RWPE1 (cell line): ENCODE data around the gene SOCS3.

Experiments used
- CTCF ChIA-PET: fragments of 350-600 bp; sonication (Branson Sonifier 250); formaldehyde crosslinking; extraction: SDS; loops from one replicate; lab custom pipeline; 2021; lab: Yijun Ruan, JAX
- POLR2A ChIA-PET: fragments of 400-600 bp; formaldehyde crosslinking; extraction: SDS; loops from one replicate; lab custom pipeline; 2020; ENCODE audit warnings: antibody characterized with exemption; ENCODE audit not compliant: low non-redundant PET; lab: Yijun Ruan, JAX
- DNase-seq: peaks from one replicate; pipeline ENCODE4 v3.0.0; 2012; ENCODE audit warnings: low spot score
- H3K27ac ChIP-seq: fragments of 450-650 bp; 2 replicates; pipeline ENCODE4 v1.5.1; 2017
- CTCF ChIP-seq: fragments of 450-650 bp; conservative IDR thresholded peaks from 2 replicates; pipeline ENCODE4 v1.5.1; 2017; ENCODE audit warnings: low read depth, mild to moderate bottlenecking

Gene SOCS3

DNA sequence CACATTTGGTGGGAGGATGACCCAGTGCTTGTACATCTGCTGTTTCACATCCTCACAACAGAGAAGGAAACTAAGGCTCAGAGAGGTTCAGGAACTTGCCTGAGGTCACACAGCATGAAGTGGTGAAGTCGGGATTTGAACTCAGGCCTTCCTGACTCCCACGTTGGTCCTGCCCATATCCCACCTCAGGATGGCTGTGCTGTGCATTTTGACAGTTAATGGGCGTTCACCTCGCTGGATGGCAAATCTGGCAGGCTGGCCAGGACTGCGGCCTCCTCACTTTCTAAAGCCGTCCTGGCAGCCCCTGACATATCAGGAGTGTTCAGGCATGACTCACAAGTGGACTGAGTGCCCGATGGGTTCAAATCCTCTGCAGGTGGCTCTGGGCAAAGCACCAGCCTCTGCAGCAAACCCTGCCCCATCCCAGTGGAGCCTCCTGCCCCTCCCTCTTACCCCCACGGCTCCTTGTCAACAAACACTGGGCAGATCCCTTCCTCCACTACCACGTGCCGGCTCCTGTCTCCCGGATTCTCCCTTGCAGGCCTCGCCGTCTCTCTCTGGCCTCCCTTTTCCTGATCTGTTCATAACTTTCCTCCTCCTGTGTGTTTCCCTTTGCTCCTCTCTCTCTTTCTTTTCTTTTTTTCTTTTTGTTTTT lies 29.2 kb downstream of the SOCS3 start:
- CTCF ChIA-PET, result no interaction called here
- POLR2A ChIA-PET, result no interaction called here
- TF ChIP-seq CTCF, result no peak
- H3K27ac ChIP-seq, result peak overlapping the region; percentile 84
- no peak for DNase-seq

DNA sequence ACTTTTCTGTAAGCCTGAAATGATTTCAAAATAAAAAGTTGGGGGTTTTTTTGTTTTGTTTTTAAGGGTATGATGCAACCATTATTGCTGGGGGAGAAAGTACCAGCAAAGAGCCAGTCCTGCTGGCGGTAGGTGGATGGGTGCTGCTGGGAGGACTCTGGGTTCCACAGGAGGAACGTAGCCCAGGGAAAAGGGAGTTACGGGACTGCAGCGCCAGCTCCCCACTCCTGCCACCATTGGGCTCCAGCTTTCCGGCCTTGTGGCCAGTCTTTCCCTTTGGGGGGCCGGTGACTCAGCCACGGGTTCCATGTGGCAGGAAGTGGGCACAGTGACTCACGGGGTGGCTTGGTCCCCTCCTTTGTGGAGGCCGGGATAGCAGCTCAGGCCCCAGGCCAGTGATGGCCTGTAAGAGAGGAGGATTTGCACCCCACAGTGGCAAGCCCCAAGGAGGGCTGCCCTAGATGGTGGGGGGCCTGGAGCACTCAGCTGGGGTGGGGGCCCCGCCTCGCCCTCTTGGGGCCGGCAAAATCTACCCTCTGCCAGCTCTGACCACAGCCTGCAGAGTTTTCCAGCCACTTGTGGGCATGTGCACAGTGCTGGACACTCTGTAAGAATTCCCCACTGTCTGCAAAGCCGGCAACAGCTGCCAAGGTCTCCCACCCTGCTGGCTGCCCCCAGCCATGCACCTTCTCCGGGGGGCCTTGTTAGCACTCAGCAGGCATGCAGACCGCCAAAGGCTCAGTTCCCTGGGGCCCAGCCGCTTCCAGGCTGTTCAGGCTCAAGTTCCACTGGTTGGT lies 30.4 kb downstream of the SOCS3 start:
- TF ChIP-seq CTCF, result no peak
- ChIA-PET POLR2A (no interaction called here), CTCF (interaction anchor here (0.5 to 1.0 kb wide), 3 partner anchors 20 to 48 kb away, joined by 3 to 4 read pairs (median 3); no protein-coding TSS in a partner anchor)
- no peak for DNase-seq
- peak overlapping the region; percentile 84 for H3K27ac ChIP-seq

DNA sequence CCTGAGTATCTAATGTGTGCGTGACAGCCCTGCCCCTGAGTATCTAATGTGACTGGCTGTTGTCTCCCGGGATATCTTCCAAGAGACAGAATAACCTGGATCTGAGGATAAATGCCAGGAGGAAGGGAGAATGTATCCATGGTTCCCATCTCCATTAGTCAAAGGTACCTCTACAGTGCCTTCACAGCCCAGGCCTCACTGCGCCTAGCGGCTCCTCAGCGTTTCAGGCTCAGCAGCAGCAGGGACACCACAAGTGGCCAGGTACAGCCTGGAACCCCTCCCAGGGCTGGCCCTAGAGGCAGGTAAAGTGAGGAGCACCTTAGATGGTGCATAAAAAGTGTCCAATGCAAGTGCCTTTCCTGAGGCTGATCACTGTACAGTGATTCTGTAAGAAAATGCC lies 32.0 kb downstream of the SOCS3 start:
- POLR2A ChIA-PET, result no interaction called here
- DNase-seq, result no peak
- peak overlapping the region; percentile 84 for H3K27ac ChIP-seq
- TF ChIP-seq CTCF, result no peak
- CTCF ChIA-PET, result interaction anchor here (0.7 to 0.8 kb wide), 2 partner anchors 33 to 124 kb away, joined by 3 read pairs; no protein-coding TSS in a partner anchor

DNA sequence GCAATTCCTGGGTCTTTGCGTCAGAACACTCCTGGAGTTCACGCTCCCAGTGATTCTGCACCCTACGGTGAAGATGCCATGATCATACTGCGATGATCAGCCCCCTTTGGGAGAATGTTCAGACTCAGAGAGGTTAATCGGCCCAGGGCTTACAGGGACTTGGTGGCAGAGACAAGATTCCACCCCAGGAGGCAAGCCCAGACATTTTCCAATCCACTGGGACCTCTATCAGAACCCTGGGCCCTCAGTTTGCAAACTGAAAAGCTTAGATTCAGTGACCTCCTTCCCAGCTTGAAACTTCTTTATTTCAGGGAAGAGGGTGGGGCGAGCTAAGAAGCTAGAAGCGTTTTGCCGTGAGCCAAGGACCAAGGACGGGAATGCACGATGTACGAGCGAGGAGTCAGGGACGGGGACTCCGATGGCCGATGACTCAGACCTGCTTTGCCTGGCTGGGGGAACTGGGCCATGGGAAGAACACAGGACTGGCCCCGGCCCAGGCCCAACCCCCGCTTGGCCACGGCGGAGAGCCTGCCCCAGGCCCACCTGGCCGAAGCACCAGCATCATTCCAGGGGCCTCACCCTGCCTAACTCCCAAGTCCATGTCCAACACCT lies 34.7 kb downstream of the SOCS3 start:
- ChIA-PET POLR2A (no interaction called here), CTCF (interaction anchor here (0.8 to 1.5 kb wide), 2 partner anchors 10 to 306 kb away, joined by 5 to 6 read pairs; no protein-coding TSS in a partner anchor)
- peak overlapping the region; percentile 51 for H3K27ac ChIP-seq
- no peak for TF ChIP-seq CTCF
- DNase-seq, result no peak

- no peak for DNase-seq
- peak overlapping the region; percentile 51 for H3K27ac ChIP-seq
Observed at GRCh38 chr17:78324391-78325075, 35.3 kb downstream of the SOCS3 start.

More at GRCh38 chr17:78324391-78325075, 35.3 kb downstream of the SOCS3 start:
- no peak for TF ChIP-seq CTCF
- ChIA-PET POLR2A (no interaction called here), CTCF (interaction anchor here (0.8 to 1.5 kb wide), 2 partner anchors 9 to 305 kb away, joined by 5 to 6 read pairs; no protein-coding TSS in a partner anchor)
